A172 (cell line): ENCODE measurements around the gene NEUROD6. TPM values are rescaled to one million over a fixed set of nuclear protein-coding genes. Genes with fewer than 3 reads are reported as not detected.

Experiments used
- total RNA-seq: library from RNA; depleted of rRNA; stranded (reverse); fragments of >200 nt; shearing (Covaris generic); gene quantifications from 2 replicates; pipeline ENCODE4 v1.2.3, GENCODE V29; 2014; rRNA removed

NEUROD6 gene
- total RNA-seq, 1 experiment from 2014 or later = not detected

Other genes with a start within 250 kb of the NEUROD6 start
- gene ITPRID1, start 173.4 kb upstream of the NEUROD6 start, total RNA-seq = not detected in 2 replicates